WERI-Rb-1 (cell line): ENCODE data around the gene NEK5.

Source experiments
- DNase-seq: peaks from one replicate; pipeline ENCODE4 v3.0.0-alpha.2; 2020
- H3K27ac ChIP-seq: fragments of 250-450 bp; sonication (Bioruptor Pico); 2 replicates; pipeline ENCODE4 v1.5.1; 2020; ENCODE audit warnings: mild to moderate bottlenecking, moderate library complexity
- H3K27me3 ChIP-seq: fragments of 250-450 bp; sonication (Bioruptor Pico); 2 replicates; pipeline ENCODE4 v1.5.1; 2021; ENCODE audit warnings: mild to moderate bottlenecking, low read depth, moderate library complexity; ENCODE audit not compliant: insufficient read depth, severe bottlenecking
- H3K36me3 ChIP-seq: fragments of 250-450 bp; sonication (Bioruptor Pico); 2 replicates; pipeline ENCODE4 v1.5.1; 2020; ENCODE audit warnings: mild to moderate bottlenecking, moderate library complexity
- H3K4me3 ChIP-seq: 2 replicates; pipeline ENCODE4 v1.5.1; 2011; ENCODE audit warnings: low read depth, mild to moderate bottlenecking, control low read depth, low read length
- H3K9me3 ChIP-seq: fragments of 250-450 bp; sonication (Bioruptor Pico); 2 replicates; pipeline ENCODE4 v1.5.1; 2021; ENCODE audit warnings: mild to moderate bottlenecking, moderate library complexity; ENCODE audit not compliant: severe bottlenecking
- CTCF ChIP-seq: IDR thresholded peaks from 2 replicates; pipeline ENCODE4 v1.5.1; 2011; ENCODE audit warnings: low read depth, mild to moderate bottlenecking, control low read depth, inconsistent platforms, low read length

NEK5 gene

DNA sequence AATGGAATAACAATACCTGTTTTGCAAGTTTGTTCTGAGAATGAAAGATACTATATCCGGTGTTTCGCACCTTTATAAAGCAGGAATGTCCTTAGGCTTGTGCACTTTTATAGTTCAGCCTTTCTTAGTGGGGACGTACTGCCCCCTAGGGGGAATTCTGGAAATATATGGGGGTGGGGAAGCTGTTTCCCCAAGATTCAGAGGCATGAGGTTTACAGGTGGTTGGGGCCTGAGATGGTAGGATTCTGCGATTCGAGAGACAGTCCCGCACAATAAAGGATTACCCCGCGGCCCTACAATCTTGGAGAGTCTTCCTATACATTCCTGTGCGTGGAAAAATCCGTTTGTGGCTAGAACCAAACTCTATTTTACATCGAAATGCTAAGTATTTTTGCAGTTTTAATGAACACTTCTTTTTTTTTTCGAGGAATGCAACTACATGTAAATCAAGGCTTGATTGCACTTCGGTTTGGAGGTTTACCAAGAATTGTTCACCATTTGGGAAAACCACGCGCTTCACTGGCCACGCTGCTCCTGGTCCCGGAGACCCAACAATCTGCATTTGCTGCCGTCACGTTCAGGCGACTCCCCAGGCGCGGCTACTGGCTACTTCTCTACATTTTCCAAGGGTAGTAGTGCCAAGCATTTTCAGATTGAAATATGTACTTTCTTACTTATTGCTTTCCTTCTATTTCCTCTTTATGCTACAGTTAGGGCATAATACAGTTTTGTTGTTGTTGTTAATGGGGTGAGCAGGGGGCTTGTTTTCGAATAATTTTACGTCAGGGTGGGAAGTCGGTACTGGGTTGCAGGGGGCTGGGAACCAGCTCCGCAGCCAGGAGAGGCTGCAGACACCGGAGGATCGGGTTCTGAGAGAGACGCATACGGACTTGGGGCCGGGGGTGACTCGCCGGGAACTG is 830 bp downstream of the NEK5 start:
- Histone ChIP-seq H3K36me3 (no peaks in the 10 kb centered on the region), H3K4me3 (peak overlapping the region; percentile 56), H3K27me3 (no peaks in the 10 kb centered on the region), H3K27ac (no peak overlapping the region), H3K9me3 (no peaks in the 10 kb centered on the region)
- peak; percentile 41 for DNase-seq
- TF ChIP-seq CTCF: peak; percentile 43

DNA sequence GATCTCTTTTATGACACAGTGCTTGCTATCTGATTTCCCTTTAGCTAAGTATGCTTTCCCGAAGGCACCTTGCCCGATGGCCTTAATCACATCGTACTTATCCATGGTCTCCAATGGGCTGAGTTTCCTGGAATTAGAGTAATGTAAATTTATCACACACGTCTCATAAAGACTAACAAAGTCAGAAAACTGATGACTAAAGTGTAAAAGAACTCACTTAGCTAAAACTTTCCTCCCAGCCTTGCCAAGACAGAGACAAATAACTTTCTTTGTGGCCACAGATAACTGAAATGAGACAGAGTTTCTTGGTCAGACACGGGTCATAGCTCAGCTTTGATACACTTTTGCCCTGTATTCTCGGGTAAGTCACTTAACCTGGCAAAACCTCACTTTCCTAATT is 1.5 kb downstream of the NEK5 start:
- TF ChIP-seq CTCF: no peak
- Histone ChIP-seq H3K9me3 (no peaks in the 10 kb centered on the region), H3K36me3 (no peaks in the 10 kb centered on the region), H3K4me3 (no peak overlapping the region), H3K27me3 (no peaks in the 10 kb centered on the region), H3K27ac (no peak overlapping the region)
- no peak for DNase-seq

- TF ChIP-seq CTCF: no peak
- no peak for DNase-seq
These were observed 3.3 kb downstream of the NEK5 start for GRCh38 chr13:52125547-52125946.

DNA sequence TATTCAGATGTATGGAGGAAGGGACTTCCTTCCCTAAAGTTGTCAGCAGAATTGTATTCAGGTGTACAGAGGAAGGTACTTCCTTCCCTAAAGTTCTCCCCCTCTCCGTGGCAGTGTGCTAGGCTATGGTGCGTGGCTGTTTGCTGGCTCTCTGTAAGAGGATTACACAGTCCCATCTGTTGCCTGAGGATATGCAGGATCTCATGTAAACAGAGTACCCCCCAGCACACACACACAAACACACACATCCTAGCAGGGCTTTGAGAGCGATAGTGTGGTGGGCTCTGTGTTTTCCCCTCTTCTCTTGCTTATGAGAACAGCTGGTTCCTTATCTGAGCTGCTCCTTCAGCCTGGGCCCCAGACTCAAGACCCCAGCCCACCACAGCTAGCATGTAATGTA is 10.3 kb downstream of the NEK5 start:
- Histone ChIP-seq H3K9me3 (no peaks in the 10 kb centered on the region), H3K27ac (peak overlapping the region; percentile 81), H3K4me3 (no peak overlapping the region), H3K27me3 (no peaks in the 10 kb centered on the region), H3K36me3 (no peaks in the 10 kb centered on the region)
- peak; percentile 74 for DNase-seq
- no peak for TF ChIP-seq CTCF

More at GRCh38 chr13:52125547-52125946, 3.3 kb downstream of the NEK5 start:
- no peak overlapping the region for H3K27ac ChIP-seq
- no peaks in the 10 kb centered on the region for H3K27me3 ChIP-seq
- no peaks in the 10 kb centered on the region for H3K36me3 ChIP-seq
- H3K4me3 ChIP-seq: no peak overlapping the region
- no peaks in the 10 kb centered on the region for H3K9me3 ChIP-seq

DNA sequence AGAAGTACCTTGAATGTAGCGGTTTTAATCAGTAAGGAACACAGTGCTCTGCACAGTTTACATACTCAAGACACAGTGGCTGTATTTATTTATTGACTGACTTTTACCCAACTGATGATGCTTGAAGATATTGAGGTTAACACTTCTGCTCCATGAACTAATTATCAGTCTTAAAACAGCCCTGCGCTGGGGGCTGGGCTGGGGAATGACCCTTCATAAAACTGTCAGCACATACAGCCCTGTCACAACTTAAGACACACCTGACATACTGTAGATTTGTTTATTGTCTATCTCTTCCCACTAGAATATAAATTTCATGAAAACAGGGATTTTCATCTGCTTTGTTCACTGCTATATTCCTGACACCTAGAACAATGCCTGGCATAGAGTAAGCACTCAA is 10.8 kb downstream of the NEK5 start:
- Histone ChIP-seq H3K36me3 (no peaks in the 10 kb centered on the region), H3K27me3 (no peaks in the 10 kb centered on the region)
- no peak for TF ChIP-seq CTCF

More for the DNA sequence above, 10.8 kb downstream of the NEK5 start:
- no peaks in the 10 kb centered on the region for H3K9me3 ChIP-seq
- peak overlapping the region; percentile 81 for H3K27ac ChIP-seq
- no peak for DNase-seq
- H3K4me3 ChIP-seq: no peak overlapping the region
